ENCODE measurements around the gene ARHGAP10.

DNA sequence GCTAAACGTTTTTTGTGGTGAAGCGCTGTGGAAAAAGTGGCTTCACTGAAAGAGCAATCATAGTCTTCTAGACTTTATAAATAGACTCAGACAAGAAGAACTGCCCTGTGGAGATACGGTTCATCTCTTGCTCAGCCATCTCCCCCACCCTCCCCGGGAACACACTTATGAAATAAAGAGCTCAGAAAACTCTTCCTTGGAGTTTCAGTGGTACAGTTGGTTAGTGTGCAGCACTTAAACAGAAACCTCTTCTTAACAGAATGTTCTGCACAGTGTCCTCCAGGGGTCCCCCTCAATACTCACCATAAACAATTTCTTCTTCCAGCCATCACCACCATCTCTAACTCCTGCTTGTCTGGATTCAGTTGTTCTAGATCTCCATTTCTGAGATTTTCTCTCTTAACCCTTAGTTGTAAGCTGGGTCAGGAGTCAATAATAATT lies 313.0 kb downstream of the ARHGAP10 start:
- TF ChIP-seq, protein P1, sequence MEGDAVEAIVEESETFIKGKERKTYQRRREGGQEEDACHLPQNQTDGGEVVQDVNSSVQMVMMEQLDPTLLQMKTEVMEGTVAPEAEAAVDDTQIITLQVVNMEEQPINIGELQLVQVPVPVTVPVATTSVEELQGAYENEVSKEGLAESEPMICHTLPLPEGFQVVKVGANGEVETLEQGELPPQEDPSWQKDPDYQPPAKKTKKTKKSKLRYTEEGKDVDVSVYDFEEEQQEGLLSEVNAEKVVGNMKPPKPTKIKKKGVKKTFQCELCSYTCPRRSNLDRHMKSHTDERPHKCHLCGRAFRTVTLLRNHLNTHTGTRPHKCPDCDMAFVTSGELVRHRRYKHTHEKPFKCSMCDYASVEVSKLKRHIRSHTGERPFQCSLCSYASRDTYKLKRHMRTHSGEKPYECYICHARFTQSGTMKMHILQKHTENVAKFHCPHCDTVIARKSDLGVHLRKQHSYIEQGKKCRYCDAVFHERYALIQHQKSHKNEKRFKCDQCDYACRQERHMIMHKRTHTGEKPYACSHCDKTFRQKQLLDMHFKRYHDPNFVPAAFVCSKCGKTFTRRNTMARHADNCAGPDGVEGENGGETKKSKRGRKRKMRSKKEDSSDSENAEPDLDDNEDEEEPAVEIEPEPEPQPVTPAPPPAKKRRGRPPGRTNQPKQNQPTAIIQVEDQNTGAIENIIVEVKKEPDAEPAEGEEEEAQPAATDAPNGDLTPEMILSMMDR (IDR thresholded peaks at IDR 0.05): peak; percentile 10
- no peak for TF ChIP-seq EZH2 (IDR thresholded peaks at IDR 0.05)

Measured in neural progenitor cell (in vitro differentiated cells).